IMR-90 (cell line): Measurements from ENCODE around the gene FGGY. TPM values are rescaled to one million over a fixed set of nuclear protein-coding genes. Genes with fewer than 3 reads are reported as not detected.

Experiments used
- ATAC-seq: fragments of 200-7000 bp; cut with Tn5 transposase; 2 replicates; pipeline ENCODE4 v1.9.1; 2020; ENCODE audit warnings: low read depth, mild to moderate bottlenecking, moderate library complexity
- BruUV-seq: library from RNA; stranded (reverse); fragments of 400-500 nt; replicated peaks from 2 replicates; lab custom pipeline; 2021; lab: Mats Ljungman, UMichigan
- CTCF ChIA-PET: fragments of 300-600 bp; formaldehyde crosslinking; extraction: SDS; loops from one replicate; lab custom pipeline; 2021; ENCODE audit warnings: antibody characterized with exemption; lab: Yijun Ruan, JAX
- POLR2A ChIA-PET: fragments of 300-600 bp; sonication (Branson Sonifier 250); formaldehyde crosslinking; loops from one replicate; lab custom pipeline; 2022; ENCODE audit warnings: antibody characterized with exemption; ENCODE audit not compliant: unreplicated experiment; lab: Charles Lee
- DNase-seq: peaks from one replicate; pipeline ENCODE4 v3.0.0; 2013
- H2AFZ ChIP-seq: replicated peaks from 2 replicates; pipeline ENCODE3; 2013; ENCODE audit warnings: low read length, mild to moderate bottlenecking; ENCODE audit not compliant: poor library complexity
- H2AK5ac ChIP-seq: 2 replicates; pipeline ENCODE4 v1.6.1; 2013; ENCODE audit warnings: low read depth, low read length, inconsistent platforms
- H2AK9ac ChIP-seq: replicated peaks from 2 replicates; pipeline ENCODE3; 2013; ENCODE audit warnings: mild to moderate bottlenecking, low read depth, low read length, moderate library complexity; ENCODE audit not compliant: poor library complexity
- H2BK120ac ChIP-seq: 2 replicates; pipeline ENCODE4 v1.6.1; 2013; ENCODE audit warnings: low read depth, low read length, inconsistent platforms
- H2BK15ac ChIP-seq: 3 replicates; pipeline ENCODE4 v1.6.1; 2013; ENCODE audit warnings: low read depth, low read length, inconsistent platforms
- H2BK20ac ChIP-seq: 2 replicates; pipeline ENCODE4 v1.6.1; 2013; ENCODE audit warnings: low read depth, mild to moderate bottlenecking, inconsistent platforms, low read length, moderate library complexity
- H2BK5ac ChIP-seq: 2 replicates; pipeline ENCODE4 v1.6.1; 2013; ENCODE audit warnings: mild to moderate bottlenecking, low read depth, low read length, inconsistent platforms; ENCODE audit not compliant: poor library complexity, severe bottlenecking
- H3K14ac ChIP-seq: replicated peaks from 2 replicates; pipeline ENCODE4 v1.6.1; 2013; ENCODE audit warnings: low read depth, low read length, inconsistent platforms
- H3K18ac ChIP-seq: 2 replicates; pipeline ENCODE4 v1.6.1; 2013; ENCODE audit warnings: low read depth, low read length, control low read depth
- H3K23ac ChIP-seq: 2 replicates; pipeline ENCODE4 v1.6.1; 2013; ENCODE audit warnings: low read depth, low read length, inconsistent platforms
- H3K27ac ChIP-seq: 2 replicates; pipeline ENCODE4 v1.5.1; 2013; ENCODE audit warnings: mild to moderate bottlenecking, control low read depth, low read length; ENCODE audit not compliant: insufficient read depth
- H3K27me3 ChIP-seq: 2 replicates; pipeline ENCODE4 v1.6.1; 2013; ENCODE audit warnings: low read length; ENCODE audit not compliant: control insufficient read depth, insufficient read depth
- H3K36me3 ChIP-seq: 2 replicates; pipeline ENCODE4 v1.6.1; 2013; ENCODE audit warnings: low read length, mixed read lengths; ENCODE audit not compliant: control insufficient read depth, insufficient read depth
- H3K4ac ChIP-seq: 2 replicates; pipeline ENCODE4 v1.6.1; 2013; ENCODE audit warnings: low read depth, low read length, inconsistent platforms
- H3K4me1 ChIP-seq: 2 replicates; pipeline ENCODE4 v1.6.1; 2013; ENCODE audit warnings: low read length, mixed read lengths; ENCODE audit not compliant: control insufficient read depth, insufficient read depth
- H3K4me2 ChIP-seq: 2 replicates; pipeline ENCODE4 v1.6.1; 2013; ENCODE audit warnings: low read depth, mild to moderate bottlenecking, control low read depth, low read length, moderate library complexity
- H3K4me3 ChIP-seq: 2 replicates; pipeline ENCODE4 v1.5.1; 2013; ENCODE audit warnings: low read depth, mild to moderate bottlenecking, control low read depth, low read length, moderate library complexity; ENCODE audit not compliant: insufficient read depth
- H3K56ac ChIP-seq: 2 replicates; pipeline ENCODE4 v1.6.1; 2013; ENCODE audit warnings: low read length, inconsistent platforms; ENCODE audit not compliant: insufficient read depth; ENCODE audit errors: extremely low read depth
- H3K79me1 ChIP-seq, 2 experiments: 2 replicates each; pipeline ENCODE4 v1.6.1; 2013; ENCODE audit warnings: low read length in 2 of 2, inconsistent platforms in 1 of 2, low read depth in 1 of 2
- H3K9ac ChIP-seq: 2 replicates; pipeline ENCODE4 v1.6.1; 2013; ENCODE audit warnings: low read depth, low read length, control low read depth
- H3K9me1 ChIP-seq: 2 replicates; pipeline ENCODE4 v1.6.1; 2013; ENCODE audit warnings: low read length, inconsistent platforms; ENCODE audit not compliant: insufficient read depth
- H3K9me3 ChIP-seq: 2 replicates; pipeline ENCODE4 v1.6.1; 2013; ENCODE audit warnings: low read length; ENCODE audit not compliant: control insufficient read depth, insufficient read depth
- H4K20me1 ChIP-seq: 2 replicates; pipeline ENCODE4 v1.6.1; 2013; ENCODE audit warnings: low read length, inconsistent platforms; ENCODE audit not compliant: insufficient read depth
- H4K5ac ChIP-seq: 2 replicates; pipeline ENCODE4 v1.6.1; 2013; ENCODE audit warnings: mild to moderate bottlenecking, low read depth, low read length, control low read depth
- H4K8ac ChIP-seq, 2 experiments: 2 replicates each; pipeline ENCODE4 v1.6.1; 2013; ENCODE audit warnings: low read depth in 2 of 2, low read length in 2 of 2, control low read depth in 1 of 2, inconsistent platforms in 1 of 2
- H4K91ac ChIP-seq: 2 replicates; pipeline ENCODE4 v1.6.1; 2013; ENCODE audit warnings: low read depth, low read length, inconsistent platforms; ENCODE audit not compliant: insufficient read depth
- BHLHE40 ChIP-seq: fragments of 150-350 bp; IDR thresholded peaks from 2 replicates; pipeline ENCODE4 v1.6.1; 2016; ENCODE audit warnings: mild to moderate bottlenecking, low read depth, low read length
- CEBPB ChIP-seq: IDR thresholded peaks from 2 replicates; pipeline ENCODE4 v1.6.1; 2012; ENCODE audit warnings: low read depth, low read length, improper control_type of control experiment
- CHD1 ChIP-seq: IDR thresholded peaks from 2 replicates; pipeline ENCODE4 v1.6.1; 2012; ENCODE audit warnings: low read depth, low read length, improper control_type of control experiment
- CTCF ChIP-seq: conservative IDR thresholded peaks from 2 replicates; pipeline ENCODE4 v1.5.1; 2012; ENCODE audit warnings: mild to moderate bottlenecking, low read depth, low read length, improper control_type of control experiment
- FOS ChIP-seq: fragments of 150-350 bp; IDR thresholded peaks from 2 replicates; pipeline ENCODE4 v1.6.1; 2016; ENCODE audit warnings: low read depth, low read length
- MAFK ChIP-seq: IDR thresholded peaks from 2 replicates; pipeline ENCODE4 v1.6.1; 2012; ENCODE audit warnings: low read depth, low read length, improper control_type of control experiment
- MAZ ChIP-seq: IDR thresholded peaks from 2 replicates; pipeline ENCODE4 v1.6.1; 2012; ENCODE audit warnings: low read depth, mild to moderate bottlenecking, low read length, improper control_type of control experiment, moderate library complexity, borderline replicate concordance
- MXI1 ChIP-seq: IDR thresholded peaks from 2 replicates; pipeline ENCODE4 v1.6.1; 2012; ENCODE audit warnings: low read depth, mild to moderate bottlenecking, low read length, moderate library complexity, borderline replicate concordance
- NFE2L2 ChIP-seq: fragments of 150-350 bp; IDR thresholded peaks from 2 replicates; pipeline ENCODE4 v1.6.1; 2016; ENCODE audit warnings: low read depth, mild to moderate bottlenecking, low read length
- POLR2A ChIP-seq: IDR thresholded peaks from 2 replicates; pipeline ENCODE4 v1.6.1; 2012; ENCODE audit warnings: mild to moderate bottlenecking, low read depth, low read length
- RAD21 ChIP-seq: IDR thresholded peaks from 2 replicates; pipeline ENCODE4 v1.6.1; 2012; ENCODE audit warnings: low read length, improper control_type of control experiment
- RCOR1 ChIP-seq: IDR thresholded peaks from 2 replicates; pipeline ENCODE4 v1.6.1; 2012; ENCODE audit warnings: mild to moderate bottlenecking, low read length, improper control_type of control experiment; ENCODE audit not compliant: insufficient replicate concordance
- RFX5 ChIP-seq: IDR thresholded peaks from 2 replicates; pipeline ENCODE4 v1.8.0; 2012; ENCODE audit warnings: low read depth, mild to moderate bottlenecking, low read length, moderate library complexity
- SMC3 ChIP-seq: fragments of 150-350 bp; IDR thresholded peaks from 2 replicates; pipeline ENCODE4 v1.6.1; 2016; ENCODE audit warnings: low read depth, mild to moderate bottlenecking, antibody characterized with exemption, low read length, moderate library complexity
- WGBS, 2 experiments: methylation state at CpG; one replicate each; pipeline versions ENCODE4 v1.1.5 to v1.1.7; 2013; ENCODE audit warnings: missing lambda C conversion rate in 2 of 2; ENCODE audit not compliant: insufficient read length in 1 of 2; ENCODE audit errors: extremely low coverage in 2 of 2; 5-methylcytosine and 5-hydroxymethylcytosine counted together
- dilution Hi-C: fragments of 300-500 bp; cut with HindIII; formaldehyde crosslinking; loops from one replicate; pipeline ENCODE4 v1.14.3; 2018; ENCODE audit warnings: low sequenced_read_pairs; ENCODE audit not compliant: unreplicated experiment
- in situ Hi-C: fragments of 300-500 bp; cut with MboI; formaldehyde crosslinking; loops from 3 replicates; pipeline ENCODE4 v1.14.3; 2019; ENCODE audit warnings: low sequenced_read_pairs, inconsistent platforms, mixed read lengths
- intact Hi-C: fragments of 100-400 bp; cut with micrococcal nuclease; formaldehyde crosslinking; loops from 2 replicates; pipeline ENCODE4 v1.10.0; 2022
- polyA plus RNA-seq, 3 experiments: library from polyadenylated mRNA; depleted of rRNA; stranded (reverse); fragments of >200 nt; gene quantifications; 2 replicates each; pipeline ENCODE4 v1.2.3, GENCODE V29; 2012; ENCODE audit warnings: low replicate concordance in 1 of 3
- total RNA-seq: library from RNA; depleted of rRNA; stranded (reverse); fragments of >200 nt; gene quantifications from 2 replicates; pipeline ENCODE4 v1.2.3, GENCODE V29; 2012
- TF ChIP-seq, protein P1 (sequence below): fragments of 150-350 bp; IDR thresholded peaks from 2 replicates; pipeline ENCODE4 v1.6.1; 2017; ENCODE audit warnings: mild to moderate bottlenecking, antibody characterized with exemption, low read length, low read depth
- TF ChIP-seq, protein P2 (sequence below): fragments of 150-350 bp; IDR thresholded peaks from 2 replicates; pipeline ENCODE4 v1.6.1; 2016; ENCODE audit warnings: low read depth, mild to moderate bottlenecking, low read length, moderate library complexity, borderline replicate concordance

FGGY gene
- total and polyA plus RNA-seq, 2 of the 4 experiments (the other 2 are of a cell fraction): 5.6 to 14.0 TPM

DNA sequence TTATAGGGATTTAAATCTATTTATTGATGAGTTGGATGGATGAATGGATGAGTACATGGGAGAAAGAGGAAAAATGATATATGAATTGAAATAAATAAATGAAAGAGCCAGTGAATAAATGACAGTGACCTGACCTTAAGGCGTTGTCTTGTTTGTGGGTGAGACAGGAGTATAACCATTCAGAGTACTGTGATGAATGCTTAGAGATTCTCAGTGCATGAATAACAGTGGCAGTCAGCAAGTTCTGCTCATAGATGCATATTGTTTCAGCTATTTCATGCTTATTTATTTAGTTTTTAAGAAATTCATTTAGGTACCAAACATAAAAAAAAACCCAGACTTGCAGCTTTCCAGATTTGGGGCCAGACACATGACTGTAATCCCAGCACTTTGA, 116.4 kb downstream of the FGGY start:
- intact Hi-C loops (no loop called here), dilution Hi-C loops (no loop called here), in situ Hi-C loops (no loop called here)
- Histone ChIP-seq H2BK5ac (no peak overlapping the region), H4K20me1 (no peaks in the 10 kb centered on the region), H3K9me1 (no peaks in the 10 kb centered on the region), H2BK20ac (no peak overlapping the region), H3K79me1 (no peaks in the 10 kb centered on the region), H3K4me2 (no peak overlapping the region), H3K18ac (no peak overlapping the region), H3K56ac (no peak overlapping the region), H4K5ac (no peak overlapping the region), H3K4ac (no peak overlapping the region), H2AK9ac (no peak overlapping the region), H3K9ac (no peak overlapping the region), H4K91ac (no peak overlapping the region), H3K23ac (no peak overlapping the region), H3K27me3 (no peaks in the 10 kb centered on the region), H3K14ac (no peak overlapping the region), H2BK15ac (no peak overlapping the region), H2BK120ac (no peak overlapping the region), H4K8ac (no peak overlapping the region), H3K36me3 (no peaks in the 10 kb centered on the region), H2AK5ac (no peak overlapping the region), H2AFZ (no peak overlapping the region), H3K4me1 (peaks cover 4% of the 10 kb centered on the region), H3K9me3 (no peaks in the 10 kb centered on the region), H3K27ac (no peak overlapping the region), H3K4me3 (no peak overlapping the region)
- ATAC-seq: 0 out of 2 replicates have a peak, but pooled peaks have one; percentile 24
- no peak for TF ChIP-seq RAD21
- no peak for TF ChIP-seq CTCF
- TF ChIP-seq RCOR1: no peak
- TF ChIP-seq NFE2L2: no peak
- TF ChIP-seq CHD1: no peak
- no peak for TF ChIP-seq FOS
- TF ChIP-seq BHLHE40: no peak
- no peak for TF ChIP-seq POLR2A
- no peak for TF ChIP-seq SMC3
- TF ChIP-seq, protein P1, sequence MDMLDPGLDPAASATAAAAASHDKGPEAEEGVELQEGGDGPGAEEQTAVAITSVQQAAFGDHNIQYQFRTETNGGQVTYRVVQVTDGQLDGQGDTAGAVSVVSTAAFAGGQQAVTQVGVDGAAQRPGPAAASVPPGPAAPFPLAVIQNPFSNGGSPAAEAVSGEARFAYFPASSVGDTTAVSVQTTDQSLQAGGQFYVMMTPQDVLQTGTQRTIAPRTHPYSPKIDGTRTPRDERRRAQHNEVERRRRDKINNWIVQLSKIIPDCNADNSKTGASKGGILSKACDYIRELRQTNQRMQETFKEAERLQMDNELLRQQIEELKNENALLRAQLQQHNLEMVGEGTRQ: no peak
- TF ChIP-seq MAZ: no peak
- TF ChIP-seq, protein P2, sequence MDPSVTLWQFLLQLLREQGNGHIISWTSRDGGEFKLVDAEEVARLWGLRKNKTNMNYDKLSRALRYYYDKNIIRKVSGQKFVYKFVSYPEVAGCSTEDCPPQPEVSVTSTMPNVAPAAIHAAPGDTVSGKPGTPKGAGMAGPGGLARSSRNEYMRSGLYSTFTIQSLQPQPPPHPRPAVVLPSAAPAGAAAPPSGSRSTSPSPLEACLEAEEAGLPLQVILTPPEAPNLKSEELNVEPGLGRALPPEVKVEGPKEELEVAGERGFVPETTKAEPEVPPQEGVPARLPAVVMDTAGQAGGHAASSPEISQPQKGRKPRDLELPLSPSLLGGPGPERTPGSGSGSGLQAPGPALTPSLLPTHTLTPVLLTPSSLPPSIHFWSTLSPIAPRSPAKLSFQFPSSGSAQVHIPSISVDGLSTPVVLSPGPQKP: no peak
- no peak for TF ChIP-seq MXI1
- no peak for TF ChIP-seq RFX5
- no peak; the same call in 1 of the 2 replicates for TF ChIP-seq MAFK
- TF ChIP-seq CEBPB: no peak
- CTCF ChIA-PET: interaction anchor here (0.7 kb wide), 1 partner anchor 346 kb away, joined by 4 read pairs; no protein-coding TSS in a partner anchor
- 67% methylated on average over 1 of the region's 1 CpG; no CpG with 5 or more reads in 1 of the 2 experiments for WGBS, 2 experiments
- DNase-seq: no peak
- POLR2A ChIA-PET: no interaction called here
- no TSS peak for BruUV-seq
